HG03432 (cell line): ENCODE measurements around the gene DCT.
"Not testable (repeated sequence)": the region's sequence is repeated elsewhere in the genome, so short reads cannot be mapped to it uniquely, and the experiment has no call there.

Source experiments
- ATAC-seq: cut with Tn5 transposase; IDR thresholded peaks from one replicate; pipeline ENCODE4 v1.9.1; 2021; ENCODE audit warnings: mild to moderate bottlenecking, moderate library complexity; ENCODE audit not compliant: unreplicated experiment

The DCT gene

GRCh38 chr13:94479616-94480015 lies at the start of gene DCT:
Gene DCT, minus strand, starts transcription at chr13:94479682. Its CDS starts 427 bp downstream, at chr13:94479255.
- no peak for ATAC-seq

GRCh38 chr13:94526956-94527355 lies 47.5 kb upstream of the DCT start:
- not testable (repeated sequence) for ATAC-seq

- no peak for ATAC-seq
These were observed 46.3 kb upstream of the DCT start for GRCh38 chr13:94525781-94526180.

GRCh38 chr13:94524407-94524806 lies 44.9 kb upstream of the DCT start:
- ATAC-seq = no peak

- no peak for ATAC-seq
These were observed 40.5 kb upstream of the DCT start for GRCh38 chr13:94520001-94520400.

GRCh38 chr13:94516456-94516855 lies 37.0 kb upstream of the DCT start:
- ATAC-seq = no peak

- ATAC-seq = no peak
These were observed 36.4 kb upstream of the DCT start for GRCh38 chr13:94515911-94516310.

- ATAC-seq = no peak
These were observed 35.9 kb upstream of the DCT start for GRCh38 chr13:94515374-94515773.

- ATAC-seq = no peak
These were observed 33.5 kb upstream of the DCT start for GRCh38 chr13:94513026-94513425.

- no peak for ATAC-seq
These were observed 26.2 kb upstream of the DCT start for GRCh38 chr13:94505730-94506129.

- no peak for ATAC-seq
These were observed 24.4 kb upstream of the DCT start for GRCh38 chr13:94503851-94504250.

- not testable (repeated sequence) for ATAC-seq
These were observed 19.3 kb upstream of the DCT start for GRCh38 chr13:94498831-94499230.

GRCh38 chr13:94495806-94496205 lies 16.3 kb upstream of the DCT start:
- ATAC-seq = no peak

- no peak for ATAC-seq
These were observed 14.5 kb upstream of the DCT start for GRCh38 chr13:94494026-94494425.

- ATAC-seq = no peak
These were observed 7.6 kb upstream of the DCT start for GRCh38 chr13:94487043-94487442.

GRCh38 chr13:94483970-94484369 lies 4.5 kb upstream of the DCT start:
- ATAC-seq = no peak

- no peak for ATAC-seq
These were observed 2.5 kb upstream of the DCT start for GRCh38 chr13:94481941-94482340.

GRCh38 chr13:94480672-94481145 lies 1.2 kb upstream of the DCT start:
- ATAC-seq = no peak

GRCh38 chr13:94478913-94479312 lies 569 bp downstream of the DCT start:
- no peak for ATAC-seq

- no peak for ATAC-seq
These were observed 9.4 kb downstream of the DCT start for GRCh38 chr13:94470126-94470525.

- no peak for ATAC-seq
These were observed 14.7 kb downstream of the DCT start for GRCh38 chr13:94464771-94465170.

- no peak for ATAC-seq
These were observed 16.8 kb downstream of the DCT start for GRCh38 chr13:94462670-94463069.

GRCh38 chr13:94459116-94459515 lies 20.4 kb downstream of the DCT start:
- ATAC-seq = no peak

GRCh38 chr13:94455414-94455813 lies 24.1 kb downstream of the DCT start:
- ATAC-seq = no peak
